ENCODE data around the gene MT1B.

GRCh38 chr16:56634715-56635440 lies 16.8 kb upstream of the MT1B start:
- TF ChIP-seq CTCF (IDR thresholded peaks at IDR 0.05) = no peak
- no peak for TF ChIP-seq POLR2A (IDR thresholded peaks at IDR 0.05)

Data from sigmoid colon (tissue), 3 donors.